ENCODE measurements around the gene METTL25B. TPM values are rescaled to one million over a fixed set of nuclear protein-coding genes. Genes with fewer than 3 reads are reported as not detected.
A peak's percentile ranks its signal among the peaks of the same experiment; 100 is the strongest.

Gene METTL25B
- 10 to 100 TPM; 26.2 to 29.7 TPM for total RNA-seq

GRCh38 chr1:156727926-156728598 lies at the start of gene METTL25B:
Gene METTL25B (plus strand): TSS chr1:156728469. CDS start chr1:156729105, 636 bp downstream.
- ChIA-PET CTCF (interaction anchor here (0.6 to 7.4 kb wide), 22 partner anchors 9 to 342 kb away, joined by 3 to 106 read pairs (median 4); partner anchors contain the start of genes CRABP2, INSRR, MRPL24 and NTRK1), POLR2A (interaction anchor here (0.7 to 1.8 kb wide), 8 partner anchors 11 to 71 kb away, joined by 3 to 12 read pairs (median 3); partner anchors contain the start of genes HDGF, MRPL24 and PRCC)
- Mint-ChIP-seq H3K9me3 (no peaks in the 10 kb centered on the region), H3K27me3 (no peaks in the 10 kb centered on the region), H3K4me1 (peaks cover 34% of the 10 kb centered on the region), H3K27ac (no peak within 1 kb of the TSS), H3K36me3 (ENCODE audit: low read depth) (peaks cover 22% of the 10 kb centered on the region), H3K4me3 (no peak within 1 kb of the TSS)
- peak; percentile 82 for DNase-seq

- CTCF ChIA-PET = interaction anchor here (0.9 to 5.9 kb wide), 6 partner anchors 10 to 53 kb away, joined by 3 to 41 read pairs (median 4); no protein-coding TSS in a partner anchor
- POLR2A ChIA-PET = no interaction called here
- H3K36me3 Mint-ChIP-seq (ENCODE audit: low read depth) = no peaks in the 10 kb centered on the region
- no peak overlapping the region for H3K27ac Mint-ChIP-seq
- H3K27me3 Mint-ChIP-seq = peaks cover 53% of the 10 kb centered on the region
- no peak overlapping the region for H3K4me3 Mint-ChIP-seq
- H3K9me3 Mint-ChIP-seq = no peaks in the 10 kb centered on the region
- peaks cover 21% of the 10 kb centered on the region for H3K4me1 Mint-ChIP-seq
- no peak for DNase-seq
Observed at GRCh38 chr1:156680056-156680455, 48.2 kb upstream of the METTL25B start.

- Mint-ChIP-seq H3K4me3 (no peak overlapping the region), H3K36me3 (ENCODE audit: low read depth) (no peaks in the 10 kb centered on the region), H3K9me3 (no peaks in the 10 kb centered on the region), H3K27me3 (peaks cover 49% of the 10 kb centered on the region), H3K4me1 (peaks cover 21% of the 10 kb centered on the region), H3K27ac (peak overlapping the region; percentile 43)
- POLR2A ChIA-PET = no interaction called here
- DNase-seq = no peak
- CTCF ChIA-PET = interaction anchor here (0.9 to 5.9 kb wide), 8 partner anchors 9 to 54 kb away, joined by 3 to 41 read pairs (median 4); partner anchors contain the start of genes CRABP2, ISG20L2 and METTL25B
Observed at GRCh38 chr1:156681196-156681960, 46.9 kb upstream of the METTL25B start.

GRCh38 chr1:156682166-156682890 lies 45.9 kb upstream of the METTL25B start:
- no peaks in the 10 kb centered on the region for H3K9me3 Mint-ChIP-seq
- peaks cover 45% of the 10 kb centered on the region for H3K27me3 Mint-ChIP-seq
- CTCF ChIA-PET = interaction anchor here (0.9 to 3.5 kb wide), 7 partner anchors 11 to 46 kb away, joined by 3 to 26 read pairs (median 4); partner anchors contain the start of genes CRABP2, ISG20L2 and METTL25B
- POLR2A ChIA-PET = no interaction called here
- no peak overlapping the region for H3K4me3 Mint-ChIP-seq
- peaks cover 21% of the 10 kb centered on the region for H3K4me1 Mint-ChIP-seq
- no peak for DNase-seq
- no peak overlapping the region for H3K27ac Mint-ChIP-seq
- H3K36me3 Mint-ChIP-seq (ENCODE audit: low read depth) = no peaks in the 10 kb centered on the region

GRCh38 chr1:156684227-156684782 lies 44.0 kb upstream of the METTL25B start:
- peaks cover 19% of the 10 kb centered on the region for H3K4me1 Mint-ChIP-seq
- no peak overlapping the region for H3K4me3 Mint-ChIP-seq
- H3K9me3 Mint-ChIP-seq = no peaks in the 10 kb centered on the region
- POLR2A ChIA-PET = no interaction called here
- no peaks in the 10 kb centered on the region for H3K36me3 Mint-ChIP-seq (ENCODE audit: low read depth)
- peaks cover 41% of the 10 kb centered on the region for H3K27me3 Mint-ChIP-seq
- CTCF ChIA-PET = interaction anchor here (0.6 to 4.8 kb wide), 13 partner anchors 9 to 2000 kb away, joined by 3 to 31 read pairs (median 4); partner anchors contain the start of gene CRABP2
- H3K27ac Mint-ChIP-seq = no peak overlapping the region
- peak; percentile 54 for DNase-seq

GRCh38 chr1:156689035-156689952 lies 39.0 kb upstream of the METTL25B start:
- H3K4me1 Mint-ChIP-seq = peaks cover 31% of the 10 kb centered on the region
- POLR2A ChIA-PET = interaction anchor here (0.8 kb wide), 1 partner anchor 37 kb away, joined by 4 read pairs; no protein-coding TSS in a partner anchor
- H3K4me3 Mint-ChIP-seq = no peak overlapping the region
- DNase-seq = peak; percentile 76
- H3K27ac Mint-ChIP-seq = no peak overlapping the region
- CTCF ChIA-PET = interaction anchor here (0.6 to 5.0 kb wide), 44 partner anchors 9 to 232 kb away, joined by 3 to 106 read pairs (median 4); partner anchors contain the start of genes CRABP2, HDGF, ISG20L2 and LRRC71
- H3K36me3 Mint-ChIP-seq (ENCODE audit: low read depth) = no peaks in the 10 kb centered on the region
- H3K9me3 Mint-ChIP-seq = no peaks in the 10 kb centered on the region
- peaks cover 63% of the 10 kb centered on the region for H3K27me3 Mint-ChIP-seq

- H3K4me1 Mint-ChIP-seq = peaks cover 24% of the 10 kb centered on the region
- CTCF ChIA-PET = interaction anchor here (0.6 to 5.0 kb wide), 46 partner anchors 9 to 233 kb away, joined by 3 to 106 read pairs (median 4); partner anchors contain the start of genes CRABP2, HDGF, ISG20L2 and LRRC71
Observed at GRCh38 chr1:156689953-156690674, 38.2 kb upstream of the METTL25B start.

GRCh38 chr1:156690675-156691036 lies 37.6 kb upstream of the METTL25B start:
- DNase-seq = no peak
- Mint-ChIP-seq H3K4me1 (peaks cover 24% of the 10 kb centered on the region), H3K36me3 (ENCODE audit: low read depth) (no peaks in the 10 kb centered on the region), H3K27me3 (peaks cover 63% of the 10 kb centered on the region), H3K27ac (no peak overlapping the region), H3K9me3 (no peaks in the 10 kb centered on the region), H3K4me3 (no peak overlapping the region)
- POLR2A ChIA-PET = no interaction called here
- CTCF ChIA-PET = interaction anchor here (1.1 to 5.0 kb wide), 18 partner anchors 8 to 199 kb away, joined by 3 to 106 read pairs (median 7); partner anchors contain the start of genes CRABP2, ISG20L2, METTL25B and MRPL24

More at GRCh38 chr1:156689953-156690674, 38.2 kb upstream of the METTL25B start:
- H3K9me3 Mint-ChIP-seq = no peaks in the 10 kb centered on the region
- H3K27ac Mint-ChIP-seq = no peak overlapping the region
- POLR2A ChIA-PET = no interaction called here
- DNase-seq = no peak
- no peaks in the 10 kb centered on the region for H3K36me3 Mint-ChIP-seq (ENCODE audit: low read depth)
- peaks cover 67% of the 10 kb centered on the region for H3K27me3 Mint-ChIP-seq
- no peak overlapping the region for H3K4me3 Mint-ChIP-seq

- H3K4me1 Mint-ChIP-seq = peaks cover 24% of the 10 kb centered on the region
- POLR2A ChIA-PET = no interaction called here
- no peak overlapping the region for H3K4me3 Mint-ChIP-seq
- no peaks in the 10 kb centered on the region for H3K9me3 Mint-ChIP-seq
- H3K27ac Mint-ChIP-seq = no peak overlapping the region
- H3K36me3 Mint-ChIP-seq (ENCODE audit: low read depth) = no peaks in the 10 kb centered on the region
- CTCF ChIA-PET = interaction anchor here (0.6 to 5.0 kb wide), 16 partner anchors 7 to 236 kb away, joined by 3 to 106 read pairs (median 6); partner anchors contain the start of genes CRABP2, ISG20L2, METTL25B and MRPL24
- H3K27me3 Mint-ChIP-seq = peaks cover 62% of the 10 kb centered on the region
- no peak for DNase-seq
Observed at GRCh38 chr1:156691191-156691590, 37.1 kb upstream of the METTL25B start.

- no peaks in the 10 kb centered on the region for H3K36me3 Mint-ChIP-seq (ENCODE audit: low read depth)
- no peak for DNase-seq
- ChIA-PET CTCF (interaction anchor here (0.6 to 5.0 kb wide), 14 partner anchors 7 to 236 kb away, joined by 3 to 106 read pairs (median 6); partner anchors contain the start of genes CRABP2, ISG20L2, METTL25B and NES), POLR2A (no interaction called here)
- H3K27me3 Mint-ChIP-seq = peaks cover 66% of the 10 kb centered on the region
- H3K9me3 Mint-ChIP-seq = no peaks in the 10 kb centered on the region
- no peak overlapping the region for H3K4me3 Mint-ChIP-seq
- no peak overlapping the region for H3K27ac Mint-ChIP-seq
- peaks cover 24% of the 10 kb centered on the region for H3K4me1 Mint-ChIP-seq
Observed at GRCh38 chr1:156691665-156692440, 36.4 kb upstream of the METTL25B start.

Data from activated CD4-positive, alpha-beta T cell treated with anti-CD3 and anti-CD28 coated beads, Interleukin-2, amount 10 ng/mL, durations not matched to agents 7 days and 5 days (primary cell).